Activated CD4-positive, alpha-beta T cell treated with anti-CD3 and anti-CD28 coated beads, Interleukin-2, amount 10 ng/mL, durations not matched to agents 7 days and 5 days (primary cell): ENCODE results near the gene MRPL18. TPM values are rescaled to one million over a fixed set of nuclear protein-coding genes. Genes with fewer than 3 reads are reported as not detected.
"Not testable (repeated sequence)": the region's sequence is repeated elsewhere in the genome, so short reads cannot be mapped to it uniquely, and the experiment has no call there.

Source experiments
- CTCF ChIA-PET: fragments of 350-600 bp; sonication (Branson Sonifier 250); formaldehyde crosslinking; loops from one replicate; lab custom pipeline; 2021; ENCODE audit warnings: antibody characterized with exemption; lab: Charles Lee
- POLR2A ChIA-PET: fragments of 350-600 bp; sonication (Branson Sonifier 250); formaldehyde crosslinking; loops from one replicate; lab custom pipeline; 2021; ENCODE audit warnings: antibody characterized with exemption; lab: Charles Lee
- DNase-seq: peaks from one replicate; pipeline ENCODE4 v3.0.0-alpha.2; 2020
- H3K27ac Mint-ChIP-seq: one replicate; pipeline ENCODE4 v1.8.0; 2021; ENCODE audit warnings: mild to moderate bottlenecking, moderate library complexity, mixed read lengths
- H3K27me3 Mint-ChIP-seq: one replicate; pipeline ENCODE4 v1.8.0; 2021; ENCODE audit warnings: mixed read lengths
- H3K36me3 Mint-ChIP-seq: one replicate; pipeline ENCODE4 v1.8.0; 2021; ENCODE audit warnings: low read depth, mixed read lengths
- H3K4me1 Mint-ChIP-seq: one replicate; pipeline ENCODE4 v1.8.0; 2021; ENCODE audit warnings: mixed read lengths
- H3K4me3 Mint-ChIP-seq: one replicate; pipeline ENCODE4 v1.8.0; 2021; ENCODE audit warnings: mild to moderate bottlenecking, moderate library complexity, mixed read lengths
- H3K9me3 Mint-ChIP-seq: one replicate; pipeline ENCODE4 v1.8.0; 2021; ENCODE audit warnings: mixed read lengths
- total RNA-seq, 2 experiments: library from RNA; stranded (reverse); gene quantifications; one replicate each; pipeline ENCODE4 v1.2.3, GENCODE V29; 2021

Gene MRPL18
- total RNA-seq, 2 experiments from 2014 or later: 65.5 to 73.0 TPM

- H3K4me3 Mint-ChIP-seq: peak overlapping the region; percentile 100
- H3K27ac Mint-ChIP-seq: peak overlapping the region; percentile 91
- DNase-seq: peak; percentile 10
- H3K9me3 Mint-ChIP-seq: no peaks in the 10 kb centered on the region
- no peaks in the 10 kb centered on the region for H3K27me3 Mint-ChIP-seq
- H3K4me1 Mint-ChIP-seq: peaks cover 58% of the 10 kb centered on the region
- CTCF ChIA-PET: interaction anchor here (0.6 to 1.3 kb wide), 7 partner anchors 8 to 95 kb away, joined by 3 to 4 read pairs (median 3); no protein-coding TSS in a partner anchor
- H3K36me3 Mint-ChIP-seq: peaks cover 68% of the 10 kb centered on the region
- POLR2A ChIA-PET: no interaction called here
Observed at GRCh38 chr6:159788276-159788675, 2.0 kb upstream of the MRPL18 start.

- Mint-ChIP-seq H3K36me3 (peaks cover 68% of the 10 kb centered on the region), H3K4me3 (peak overlapping the region; percentile 100), H3K4me1 (peaks cover 55% of the 10 kb centered on the region), H3K9me3 (no peaks in the 10 kb centered on the region), H3K27ac (peak overlapping the region; percentile 91), H3K27me3 (no peaks in the 10 kb centered on the region)
- ChIA-PET POLR2A (no interaction called here), CTCF (interaction anchor here (0.6 to 1.3 kb wide), 7 partner anchors 8 to 95 kb away, joined by 3 to 4 read pairs (median 3); no protein-coding TSS in a partner anchor)
- peak; percentile 23 for DNase-seq
Observed at GRCh38 chr6:159788753-159789376, 1.4 kb upstream of the MRPL18 start.

- Mint-ChIP-seq H3K27me3 (no peaks in the 10 kb centered on the region), H3K4me3 (peak within 1 kb of the TSS; percentile 100), H3K27ac (peak within 1 kb of the TSS; percentile 99), H3K4me1 (peaks cover 57% of the 10 kb centered on the region), H3K36me3 (peaks cover 71% of the 10 kb centered on the region), H3K9me3 (no peaks in the 10 kb centered on the region)
- ChIA-PET CTCF (interaction anchor here (0.7 to 1.9 kb wide), 10 partner anchors 7 to 98 kb away, joined by 3 to 5 read pairs (median 4); no protein-coding TSS in a partner anchor), POLR2A (interaction anchor here (0.6 to 1.7 kb wide), 7 partner anchors 28 to 682 kb away, joined by 3 to 6 read pairs (median 4); partner anchors contain the start of genes ACAT2, SOD2 and WTAP)
- peak; percentile 100 for DNase-seq
Observed at GRCh38 chr6:159789377-159790148, 704 bp upstream of the MRPL18 start, which contains the start of gene TCP1. Gene TCP1 (minus strand): TSS chr6:159789602. CDS start chr6:159789468, 134 bp downstream.

GRCh38 chr6:159790956-159791598, 810 bp downstream of the MRPL18 start:
- CTCF ChIA-PET: interaction anchor here (0.6 to 1.9 kb wide), 5 partner anchors 10 to 308 kb away, joined by 3 to 5 read pairs (median 4); partner anchors contain the start of gene PNLDC1
- Mint-ChIP-seq H3K4me1 (peaks cover 49% of the 10 kb centered on the region), H3K27ac (peak overlapping the region; percentile 99), H3K4me3 (peak overlapping the region; percentile 100), H3K9me3 (no peaks in the 10 kb centered on the region), H3K27me3 (no peaks in the 10 kb centered on the region), H3K36me3 (peaks cover 64% of the 10 kb centered on the region)
- POLR2A ChIA-PET: interaction anchor here (0.6 to 1.7 kb wide), 2 partner anchors 64 to 139 kb away, joined by 3 to 5 read pairs; partner anchors contain the start of gene WTAP
- DNase-seq: no peak

GRCh38 chr6:159794976-159795375, 4.7 kb downstream of the MRPL18 start:
- H3K27ac Mint-ChIP-seq, DNase-seq, H3K27me3 Mint-ChIP-seq, H3K9me3 Mint-ChIP-seq, H3K4me3 Mint-ChIP-seq, POLR2A ChIA-PET, CTCF ChIA-PET: not testable (repeated sequence)
- Mint-ChIP-seq H3K4me1 (peaks cover 29% of the 10 kb centered on the region), H3K36me3 (peaks cover 65% of the 10 kb centered on the region)

- Mint-ChIP-seq H3K4me1 (peaks cover 14% of the 10 kb centered on the region), H3K36me3 (peaks cover 51% of the 10 kb centered on the region), H3K27me3 (no peaks in the 10 kb centered on the region), H3K27ac (no peak overlapping the region), H3K9me3 (no peaks in the 10 kb centered on the region), H3K4me3 (no peak overlapping the region)
- ChIA-PET CTCF (no interaction called here), POLR2A (no interaction called here)
- no peak for DNase-seq
Observed at GRCh38 chr6:159797554-159797953, 7.3 kb downstream of the MRPL18 start.

- POLR2A ChIA-PET: no interaction called here
Observed at GRCh38 chr6:159800141-159800865, 10.0 kb downstream of the MRPL18 start, which contains the start of gene PNLDC1. Gene PNLDC1 (plus strand): TSS chr6:159800276. CDS start chr6:159800308, 32 bp downstream.

GRCh38 chr6:159801935-159802334, 11.7 kb downstream of the MRPL18 start:
- H3K4me1 Mint-ChIP-seq: no peaks in the 10 kb centered on the region
- no peak overlapping the region for H3K27ac Mint-ChIP-seq
- ChIA-PET POLR2A (no interaction called here), CTCF (interaction anchor here (0.6 to 1.3 kb wide), 3 partner anchors 9 to 1454 kb away, joined by 3 read pairs; partner anchors contain the start of gene TCP1)
- no peak overlapping the region for H3K4me3 Mint-ChIP-seq
- peaks cover 26% of the 10 kb centered on the region for H3K36me3 Mint-ChIP-seq
- H3K27me3 Mint-ChIP-seq: no peaks in the 10 kb centered on the region
- DNase-seq: no peak
- no peaks in the 10 kb centered on the region for H3K9me3 Mint-ChIP-seq

More at GRCh38 chr6:159800141-159800865, 10.0 kb downstream of the MRPL18 start, which contains the start of gene PNLDC1:
- H3K27ac Mint-ChIP-seq: no peak within 1 kb of the TSS
- DNase-seq: no peak
- no peaks in the 10 kb centered on the region for H3K4me1 Mint-ChIP-seq
- H3K4me3 Mint-ChIP-seq: no peak within 1 kb of the TSS
- H3K36me3 Mint-ChIP-seq: peaks cover 32% of the 10 kb centered on the region
- no peaks in the 10 kb centered on the region for H3K9me3 Mint-ChIP-seq
- no peaks in the 10 kb centered on the region for H3K27me3 Mint-ChIP-seq
- CTCF ChIA-PET: interaction anchor here (1.9 kb wide), 1 partner anchor 9 kb away, joined by 5 read pairs; no protein-coding TSS in a partner anchor

- POLR2A ChIA-PET: no interaction called here
- Mint-ChIP-seq H3K27me3 (no peaks in the 10 kb centered on the region), H3K36me3 (peaks cover 3% of the 10 kb centered on the region)
Observed at GRCh38 chr6:159804504-159804903, 14.2 kb downstream of the MRPL18 start.

GRCh38 chr6:159805440-159806020, 15.3 kb downstream of the MRPL18 start:
- Mint-ChIP-seq H3K27me3 (no peaks in the 10 kb centered on the region), H3K36me3 (no peaks in the 10 kb centered on the region), H3K27ac (no peak overlapping the region), H3K9me3 (no peaks in the 10 kb centered on the region), H3K4me3 (no peak overlapping the region), H3K4me1 (peaks cover 4% of the 10 kb centered on the region)
- CTCF ChIA-PET: interaction anchor here (1.1 kb wide), 1 partner anchor 9 kb away, joined by 3 read pairs; no protein-coding TSS in a partner anchor
- DNase-seq: no peak
- POLR2A ChIA-PET: no interaction called here

More at GRCh38 chr6:159804504-159804903, 14.2 kb downstream of the MRPL18 start:
- Mint-ChIP-seq H3K9me3 (no peaks in the 10 kb centered on the region), H3K4me3 (no peak overlapping the region), H3K27ac (no peak overlapping the region), H3K4me1 (peaks cover 2% of the 10 kb centered on the region)
- DNase-seq: no peak
- CTCF ChIA-PET: no interaction called here

- Mint-ChIP-seq H3K27me3 (no peaks in the 10 kb centered on the region), H3K36me3 (no peaks in the 10 kb centered on the region), H3K4me1 (peaks cover 4% of the 10 kb centered on the region), H3K9me3 (no peaks in the 10 kb centered on the region), H3K27ac (no peak overlapping the region), H3K4me3 (no peak overlapping the region)
- POLR2A ChIA-PET: no interaction called here
- CTCF ChIA-PET: no interaction called here
- DNase-seq: no peak
Observed at GRCh38 chr6:159806021-159806458, 15.8 kb downstream of the MRPL18 start.
